ENCODE data around the gene TMEM185B.
"Not testable (repeated sequence)": the region's sequence is repeated elsewhere in the genome, so short reads cannot be mapped to it uniquely, and the experiment has no call there.

Gene TMEM185B

DNA sequence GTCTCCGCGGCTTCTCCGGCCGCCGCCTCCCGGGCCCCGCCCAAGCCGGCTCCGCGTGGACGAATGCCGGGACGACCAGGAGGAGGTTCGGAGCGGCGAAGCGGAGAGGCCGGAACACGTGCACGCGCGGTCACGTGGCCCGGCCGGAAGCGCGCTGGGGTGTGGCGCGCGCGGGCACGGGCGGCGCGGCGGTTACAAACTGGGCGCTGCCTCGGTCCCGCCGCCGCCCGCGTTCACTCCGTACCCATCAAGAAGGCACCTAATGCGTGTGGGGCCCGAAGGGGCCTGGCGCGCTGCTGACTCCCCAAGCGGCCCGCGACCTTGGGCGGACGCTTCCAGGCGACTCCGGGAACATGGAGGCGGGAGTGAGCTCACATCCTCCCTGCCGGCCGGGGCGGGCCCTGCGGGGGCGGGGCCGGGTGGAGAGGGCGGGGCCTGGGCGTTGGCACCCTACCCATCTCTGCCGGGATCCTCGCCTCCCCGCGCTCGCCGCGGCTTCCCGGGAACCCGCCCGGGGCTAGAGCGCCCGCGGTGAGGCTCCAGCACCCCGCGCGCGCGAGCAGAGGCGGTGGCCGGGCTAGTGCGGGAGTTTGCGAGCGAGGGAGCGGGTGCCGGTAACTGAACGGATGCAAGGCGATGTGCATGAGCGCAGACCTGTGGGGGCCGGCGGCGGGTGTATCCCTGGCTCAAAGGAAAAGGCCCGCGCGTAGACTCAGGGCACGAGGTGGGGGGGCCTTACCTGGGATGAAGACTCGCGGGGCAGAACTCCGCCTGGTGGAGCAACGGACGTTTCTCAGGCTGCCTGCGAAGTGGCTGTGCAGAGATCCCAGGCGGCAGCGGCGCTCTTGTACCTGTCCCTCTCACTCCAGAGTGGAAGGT lies at the start of gene TMEM185B:
Gene TMEM185B (minus strand): TSS at position 367 of the 879 bp plus-strand sequence. CDS start 424 bp downstream, outside the sequence.
- DNase-seq, result peak; percentile 89

DNA sequence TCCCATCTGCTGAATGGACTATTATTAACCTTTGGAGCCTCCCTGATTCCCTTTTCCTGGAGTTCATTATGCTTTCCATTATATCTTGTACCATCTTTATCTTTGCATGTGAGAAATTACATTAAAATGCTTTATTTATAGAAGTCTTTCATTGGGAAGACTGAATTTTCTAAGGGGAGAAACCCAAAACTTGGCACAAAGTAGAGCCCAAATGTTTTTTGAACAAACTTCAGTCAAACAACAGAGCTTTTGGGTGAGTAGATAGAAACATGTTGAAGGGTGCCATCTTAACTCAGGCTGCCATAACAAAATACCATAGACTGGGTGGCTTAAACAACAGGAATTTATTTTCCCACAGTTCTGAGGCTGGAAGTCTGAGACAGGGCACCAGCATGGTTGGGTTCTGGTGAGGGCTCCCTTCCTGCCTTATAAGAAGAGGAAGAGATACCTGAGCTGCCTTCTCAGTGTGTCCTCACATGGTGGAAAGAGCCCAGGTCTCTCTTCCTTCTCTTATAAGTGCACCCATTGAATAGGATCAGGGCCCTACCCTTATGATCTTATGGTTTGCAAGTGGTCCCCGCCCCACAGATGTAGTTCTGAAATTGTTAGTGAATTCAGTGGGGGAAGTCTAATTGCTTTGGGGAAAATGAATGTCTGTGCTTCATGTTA lies 48.6 kb upstream of the TMEM185B start:
- TF ChIP-seq GATA1 (IDR thresholded peaks at IDR 0.05; ENCODE audit: low read depth, low read length), result no peak
- no peak for TF ChIP-seq POLR2A (IDR thresholded peaks at IDR 0.05; ENCODE audit: low read length)
- no peak for DNase-seq

More for the DNA sequence above, at the start of gene TMEM185B:
- peak; percentile 40 for TF ChIP-seq POLR2A (IDR thresholded peaks at IDR 0.05; ENCODE audit: low read length)
- TF ChIP-seq GATA1 (IDR thresholded peaks at IDR 0.05; ENCODE audit: low read depth, low read length), result no peak

DNA sequence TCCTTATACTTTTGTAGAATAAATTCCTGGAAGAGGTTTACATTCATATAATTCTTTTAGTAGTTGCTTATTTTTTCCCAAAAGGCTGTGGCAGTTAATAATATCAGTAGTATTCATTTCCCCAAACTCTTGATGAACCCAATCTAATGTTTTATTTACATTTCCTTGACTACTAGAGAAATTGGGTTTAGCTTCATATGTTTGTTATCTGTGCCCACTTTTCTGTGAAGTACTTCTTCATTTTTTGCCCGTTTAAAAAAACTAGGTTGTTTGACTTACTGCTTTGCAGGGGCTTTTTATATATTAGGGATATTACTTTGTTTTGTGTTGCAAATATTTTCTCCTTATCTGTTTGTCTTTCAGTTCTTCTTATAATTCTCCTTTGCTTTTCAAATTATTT lies 46.6 kb upstream of the TMEM185B start:
- TF ChIP-seq POLR2A (IDR thresholded peaks at IDR 0.05; ENCODE audit: low read length) (no peak), GATA1 (IDR thresholded peaks at IDR 0.05; ENCODE audit: low read depth, low read length) (no peak)
- no peak for DNase-seq

DNA sequence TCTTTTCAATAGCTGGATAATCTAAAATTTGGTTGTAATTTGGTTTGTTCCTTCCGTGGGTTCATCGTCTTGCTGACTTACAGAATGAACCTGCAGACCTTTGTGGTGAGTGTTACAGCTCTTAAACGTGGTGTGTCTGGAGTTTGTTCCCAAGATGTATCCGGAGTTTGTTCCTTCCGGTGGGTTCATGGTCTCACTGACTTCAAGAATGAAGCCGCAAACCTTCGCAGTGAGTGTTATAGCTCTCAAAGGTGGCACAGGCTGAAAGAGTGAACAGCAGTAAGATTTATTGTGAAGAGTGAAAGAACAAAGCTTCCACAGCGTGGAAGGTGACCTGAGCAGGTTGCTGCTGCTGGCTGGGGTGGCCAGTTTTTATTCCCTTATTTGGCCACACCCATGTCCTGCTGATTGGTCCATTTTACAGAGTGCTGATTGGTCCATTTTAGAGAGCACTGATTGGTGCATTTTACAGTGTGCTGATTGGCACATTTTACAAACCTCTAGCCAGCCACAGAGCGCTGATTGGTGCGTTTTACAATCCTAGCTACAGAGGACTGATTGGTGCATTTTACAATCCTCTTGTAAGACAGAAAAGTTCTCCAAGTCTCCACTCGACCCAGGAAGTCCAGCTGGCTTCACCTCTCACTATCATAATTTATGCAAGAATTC lies 46.0 kb upstream of the TMEM185B start:
- DNase-seq, result peak; percentile 28 to 61
- TF ChIP-seq GATA1 (IDR thresholded peaks at IDR 0.05; ENCODE audit: low read depth, low read length) (no peak), POLR2A (IDR thresholded peaks at IDR 0.05; ENCODE audit: low read length) (no peak)

DNA sequence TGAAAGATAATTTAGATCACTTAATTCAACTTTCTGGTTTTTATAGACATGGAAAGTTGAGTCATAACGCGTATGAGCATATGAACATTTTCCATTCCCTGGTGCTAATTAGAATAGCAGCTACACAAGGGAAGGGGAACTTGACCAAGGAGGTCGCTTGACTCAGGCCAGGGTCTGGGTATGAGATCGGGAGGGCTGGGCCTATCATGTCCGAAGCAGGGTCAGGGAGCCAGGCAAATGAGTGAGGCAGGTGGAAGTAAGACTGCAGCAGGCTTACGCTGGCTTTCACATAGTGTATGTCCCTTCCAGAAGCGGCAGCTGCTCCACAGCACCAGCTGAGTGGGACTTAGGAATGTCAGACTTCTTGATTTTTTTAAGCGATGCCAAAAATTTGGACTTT lies 44.1 kb upstream of the TMEM185B start:
- DNase-seq, result no peak
- TF ChIP-seq POLR2A (IDR thresholded peaks at IDR 0.05; ENCODE audit: low read length) (no peak), GATA1 (IDR thresholded peaks at IDR 0.05; ENCODE audit: low read depth, low read length) (no peak)

DNA sequence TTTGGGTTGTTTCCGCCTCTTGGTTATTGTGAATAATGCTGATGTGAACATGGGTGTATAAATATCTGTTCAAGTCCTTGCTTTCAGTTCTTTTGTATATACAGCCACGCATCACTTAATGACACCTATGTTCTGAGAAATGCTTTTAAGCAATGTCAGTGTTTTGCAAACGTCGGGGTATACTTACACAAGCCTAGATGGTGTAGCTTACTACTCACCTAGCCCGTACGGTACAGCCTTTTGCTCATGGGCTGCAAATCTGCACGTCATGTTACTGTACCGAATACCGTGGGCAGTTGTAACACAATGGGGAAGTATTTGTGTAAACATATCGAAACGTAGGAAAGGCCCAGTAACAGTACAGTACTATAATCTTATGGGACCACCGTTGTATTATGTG lies 41.8 kb upstream of the TMEM185B start:
- TF ChIP-seq GATA1 (IDR thresholded peaks at IDR 0.05; ENCODE audit: low read depth, low read length), result no peak
- TF ChIP-seq POLR2A (IDR thresholded peaks at IDR 0.05; ENCODE audit: low read length), result no peak
- DNase-seq, result peak in 1 of 2 experiments; percentile 17

DNA sequence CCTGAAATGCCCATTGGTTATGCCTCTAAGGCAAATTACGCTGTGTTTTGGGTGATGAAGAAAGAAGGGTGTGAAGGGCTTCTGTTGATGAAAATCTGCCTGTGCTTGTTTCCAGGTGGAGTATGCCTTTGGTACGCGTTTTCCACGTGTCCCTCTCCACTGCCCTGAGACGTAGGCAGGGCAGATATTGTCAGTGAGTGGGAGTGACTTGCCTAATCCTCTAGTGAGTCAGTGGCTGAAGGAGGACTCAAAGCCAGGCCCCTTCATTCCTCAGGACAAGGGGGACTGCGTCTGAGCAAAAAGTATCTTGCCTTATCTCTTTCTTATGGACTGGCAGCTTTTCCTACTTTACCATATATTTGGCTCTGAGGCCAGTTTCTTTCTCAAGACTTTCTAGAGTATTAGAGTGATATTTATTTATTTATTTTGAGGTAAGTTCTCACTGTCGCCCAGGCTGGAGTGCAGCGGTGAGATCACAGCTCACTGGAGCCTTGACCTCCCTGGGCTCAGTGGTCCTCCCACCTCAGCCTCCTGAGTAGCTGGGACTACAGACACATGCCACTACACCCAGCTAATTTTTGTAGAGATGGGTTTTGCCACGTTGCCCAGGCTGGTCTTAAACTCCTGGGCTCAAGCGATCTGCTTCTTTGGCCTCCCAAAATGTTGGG lies 39.7 kb upstream of the TMEM185B start:
- no peak for TF ChIP-seq GATA1 (IDR thresholded peaks at IDR 0.05; ENCODE audit: low read depth, low read length)
- TF ChIP-seq POLR2A (IDR thresholded peaks at IDR 0.05; ENCODE audit: low read length), result no peak
- DNase-seq, result peak; percentile 14 to 18

DNA sequence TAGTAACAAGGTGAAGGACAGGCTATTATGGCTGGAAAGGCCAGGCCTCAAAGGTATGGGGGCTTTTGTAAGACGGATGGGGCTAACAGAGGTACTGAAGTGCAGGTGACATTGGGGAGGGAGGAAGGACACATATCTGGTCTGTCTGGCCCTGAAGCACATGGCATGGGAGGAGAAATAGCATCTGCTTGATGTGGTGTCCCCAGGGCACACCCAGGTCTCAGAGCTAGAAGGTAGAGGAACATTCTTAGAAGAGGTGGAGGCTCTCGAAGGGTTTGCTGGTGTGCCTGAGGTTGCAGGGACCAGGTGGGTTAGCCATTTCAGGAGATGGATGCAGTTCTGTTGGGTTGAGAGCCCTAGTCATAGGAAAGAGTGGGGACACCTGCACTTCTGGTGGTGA lies 39.0 kb upstream of the TMEM185B start:
- TF ChIP-seq GATA1 (IDR thresholded peaks at IDR 0.05; ENCODE audit: low read depth, low read length) (no peak), POLR2A (IDR thresholded peaks at IDR 0.05; ENCODE audit: low read length) (no peak)
- DNase-seq, result no peak

DNA sequence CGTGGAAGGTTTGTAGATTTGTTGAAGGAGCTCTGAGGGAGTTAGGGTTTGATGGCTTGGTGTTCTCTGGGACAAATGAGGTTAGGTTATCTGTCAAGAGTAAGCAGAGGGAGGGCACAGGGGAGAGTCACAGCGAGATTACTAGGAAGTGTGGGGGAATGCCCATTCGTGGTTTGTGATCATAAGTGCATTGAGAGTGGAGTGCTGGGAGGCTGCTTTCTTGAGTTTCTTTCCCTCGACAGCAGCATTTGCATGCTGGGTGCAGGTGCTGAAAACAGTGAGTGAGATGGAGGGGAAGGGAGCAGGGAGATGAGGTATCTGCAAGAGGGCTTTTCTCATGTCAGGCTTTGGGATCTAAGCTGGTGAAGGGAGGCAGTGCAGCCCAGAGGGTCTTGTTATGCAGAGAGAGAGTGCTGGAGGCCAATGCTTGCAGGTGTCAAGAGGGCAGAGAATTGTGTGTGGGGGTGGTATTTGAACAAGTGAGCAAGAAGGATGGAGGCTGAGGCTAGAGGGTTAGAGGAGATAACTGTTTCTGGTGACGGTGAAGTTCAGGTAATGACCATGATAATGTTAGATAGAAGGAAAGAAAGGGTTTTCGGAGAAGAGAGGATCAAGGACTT lies 38.3 kb upstream of the TMEM185B start:
- no peak for DNase-seq
- TF ChIP-seq GATA1 (IDR thresholded peaks at IDR 0.05; ENCODE audit: low read depth, low read length) (no peak), POLR2A (IDR thresholded peaks at IDR 0.05; ENCODE audit: low read length) (no peak)

DNA sequence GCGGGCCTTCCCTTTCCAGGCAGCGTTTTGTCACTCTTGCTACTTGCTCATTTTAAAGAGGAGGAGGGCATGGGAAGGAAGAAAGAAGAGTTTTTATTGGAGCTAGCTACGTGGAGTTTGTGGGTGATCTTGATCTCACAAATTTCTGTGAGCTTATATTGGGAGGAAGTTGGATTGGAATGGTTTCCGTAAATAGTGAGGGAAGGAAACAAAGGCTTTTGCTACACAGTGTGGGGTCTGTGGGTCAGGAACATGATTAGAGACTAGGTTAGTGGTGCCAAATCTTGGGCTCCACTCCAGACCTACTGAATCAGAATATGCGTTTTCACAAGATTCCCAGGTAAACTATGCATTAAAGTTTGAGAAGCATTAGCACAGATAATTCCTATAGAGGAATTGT lies 37.5 kb upstream of the TMEM185B start:
- no peak for TF ChIP-seq GATA1 (IDR thresholded peaks at IDR 0.05; ENCODE audit: low read depth, low read length)
- no peak for DNase-seq

DNA sequence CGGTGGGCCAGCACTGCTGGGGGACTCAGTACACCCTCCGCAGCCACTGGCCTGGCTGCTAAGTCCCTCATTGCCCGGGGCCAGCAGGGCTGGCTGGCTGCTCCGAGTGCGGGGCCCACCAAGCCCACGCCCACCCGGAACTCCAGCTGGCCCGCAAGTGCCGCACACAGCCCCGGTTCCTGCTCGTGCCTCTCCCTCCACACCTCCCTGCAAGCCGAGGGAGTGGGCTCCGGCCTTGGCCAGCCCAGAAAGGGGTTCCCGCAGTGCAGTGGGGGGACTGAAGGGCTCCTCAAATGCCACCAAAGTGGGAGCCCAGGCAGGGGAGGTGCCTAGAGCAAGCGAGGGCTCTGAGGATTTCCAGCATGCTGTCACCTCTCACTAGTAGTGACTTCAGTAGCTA lies 36.7 kb upstream of the TMEM185B start:
- DNase-seq, result not testable (repeated sequence)

DNA sequence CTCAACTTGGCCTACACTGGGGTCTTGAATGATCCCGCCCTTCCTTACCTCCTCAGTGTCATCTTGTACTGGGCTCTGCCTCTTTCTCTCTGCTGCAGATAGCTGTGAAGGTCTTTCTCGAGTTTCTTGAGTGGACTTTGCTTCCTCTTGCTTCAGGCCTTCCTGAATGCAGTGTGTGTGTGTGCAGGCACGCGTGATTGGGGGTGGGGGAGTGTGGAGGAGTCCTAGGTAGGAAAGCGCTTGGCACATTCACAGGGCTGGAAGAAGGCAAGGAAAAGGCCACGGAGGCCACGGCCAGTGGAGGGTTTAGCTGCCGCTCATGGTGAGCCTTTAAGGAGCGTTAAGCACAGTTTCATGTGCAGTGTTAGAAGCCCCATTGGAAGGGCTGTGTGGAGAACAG lies 35.0 kb upstream of the TMEM185B start:
- DNase-seq, result no peak
- TF ChIP-seq GATA1 (IDR thresholded peaks at IDR 0.05; ENCODE audit: low read depth, low read length), result no peak
- TF ChIP-seq POLR2A (IDR thresholded peaks at IDR 0.05; ENCODE audit: low read length), result no peak

DNA sequence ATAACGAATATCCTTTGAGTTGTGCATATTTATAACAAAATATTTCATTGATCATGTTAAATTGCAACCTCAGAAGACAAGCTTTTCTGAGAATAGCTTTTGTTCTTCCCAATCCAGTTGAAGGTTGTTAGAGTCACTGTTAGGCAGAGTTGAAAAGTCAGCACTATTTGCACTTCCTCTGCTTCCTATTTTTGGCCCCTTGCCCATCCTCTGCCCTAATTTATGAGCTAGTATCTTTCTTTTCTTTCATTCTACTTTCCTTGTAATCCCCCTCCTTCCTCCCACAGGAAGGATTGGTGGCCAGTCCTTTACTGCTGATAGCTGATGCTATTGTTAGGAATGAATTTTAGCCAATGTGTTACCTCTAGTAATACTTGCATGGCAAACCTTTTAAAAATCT lies 34.3 kb upstream of the TMEM185B start:
- no peak for DNase-seq
- no peak for TF ChIP-seq GATA1 (IDR thresholded peaks at IDR 0.05; ENCODE audit: low read depth, low read length)
- no peak for TF ChIP-seq POLR2A (IDR thresholded peaks at IDR 0.05; ENCODE audit: low read length)

DNA sequence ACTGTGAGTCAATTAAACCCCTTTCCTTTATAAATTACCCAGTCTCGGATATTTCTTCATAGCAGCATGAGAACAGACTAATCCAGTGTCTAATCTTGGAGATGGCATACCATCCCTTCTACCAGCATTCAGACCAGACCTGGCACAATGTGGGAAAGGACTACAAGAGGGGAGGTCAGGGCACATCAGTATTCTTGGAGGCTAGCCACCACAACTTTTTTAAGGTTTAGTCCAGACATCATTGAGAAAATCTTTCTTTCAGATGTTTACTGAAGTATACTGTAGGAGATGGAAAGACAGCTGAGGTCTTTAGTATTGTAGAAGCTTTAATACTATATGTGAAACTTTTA lies 33.4 kb upstream of the TMEM185B start:
- DNase-seq, result no peak
- no peak for TF ChIP-seq GATA1 (IDR thresholded peaks at IDR 0.05; ENCODE audit: low read depth, low read length)
- no peak for TF ChIP-seq POLR2A (IDR thresholded peaks at IDR 0.05; ENCODE audit: low read length)

Measured in erythroblast (primary cell).